Fibroblast of mammary gland (primary cell): ENCODE results near the gene TBC1D5.

Experiments
- DNase-seq: peaks from one replicate; pipeline ENCODE4 v3.0.0-alpha.2; 2010; ENCODE audit warnings: low read depth
- H3K4me3 ChIP-seq: 2 replicates; pipeline ENCODE4 v1.5.1; 2011; ENCODE audit warnings: low read depth, mild to moderate bottlenecking, low read length, moderate library complexity; ENCODE audit not compliant: control insufficient read depth
- CTCF ChIP-seq: conservative IDR thresholded peaks from 2 replicates; pipeline ENCODE4 v1.5.1; 2011; ENCODE audit warnings: low read depth, low read length, inconsistent platforms; ENCODE audit not compliant: control insufficient read depth, insufficient read depth

TBC1D5 gene

GRCh38 chr3:17231537-17232261 lies 510.7 kb downstream of the TBC1D5 start:
- no peak for DNase-seq
- no peak for TF ChIP-seq CTCF
- H3K4me3 ChIP-seq: no peak overlapping the region

- TF ChIP-seq CTCF: no peak
- H3K4me3 ChIP-seq: no peak overlapping the region
- no peak for DNase-seq
Measured at GRCh38 chr3:17227472-17227871, 515.0 kb downstream of the TBC1D5 start.

GRCh38 chr3:17221529-17221928 lies 520.9 kb downstream of the TBC1D5 start:
- no peak for DNase-seq
- TF ChIP-seq CTCF: no peak
- H3K4me3 ChIP-seq: no peak overlapping the region

GRCh38 chr3:17219593-17219992 lies 522.8 kb downstream of the TBC1D5 start:
- DNase-seq: no peak
- no peak for TF ChIP-seq CTCF
- no peak overlapping the region for H3K4me3 ChIP-seq

- H3K4me3 ChIP-seq: no peak overlapping the region
- TF ChIP-seq CTCF: no peak
- no peak for DNase-seq
Measured at GRCh38 chr3:17218587-17218986, 523.8 kb downstream of the TBC1D5 start.

- no peak for DNase-seq
- no peak overlapping the region for H3K4me3 ChIP-seq
- no peak for TF ChIP-seq CTCF
Measured at GRCh38 chr3:17217588-17217987, 524.8 kb downstream of the TBC1D5 start.
